Renal cortical epithelial cell (primary cell): ENCODE data around the gene P4HA1. TPM values are rescaled to one million over a fixed set of nuclear protein-coding genes. Genes with fewer than 3 reads are reported as not detected.
"Not testable (repeated sequence)": the region's sequence is repeated elsewhere in the genome, so short reads cannot be mapped to it uniquely, and the experiment has no call there.

Experiments used
- DNase-seq: peaks from one replicate; pipeline ENCODE4 v3.0.0-alpha.2; 2011; ENCODE audit warnings: low read depth
- total RNA-seq: library from RNA; depleted of rRNA; stranded (reverse); fragments of >200 nt; gene quantifications from 2 replicates; pipeline ENCODE4 v1.2.3, GENCODE V29; 2014

The P4HA1 gene
- 184 and 302 TPM in 2 replicates for total RNA-seq

DNA sequence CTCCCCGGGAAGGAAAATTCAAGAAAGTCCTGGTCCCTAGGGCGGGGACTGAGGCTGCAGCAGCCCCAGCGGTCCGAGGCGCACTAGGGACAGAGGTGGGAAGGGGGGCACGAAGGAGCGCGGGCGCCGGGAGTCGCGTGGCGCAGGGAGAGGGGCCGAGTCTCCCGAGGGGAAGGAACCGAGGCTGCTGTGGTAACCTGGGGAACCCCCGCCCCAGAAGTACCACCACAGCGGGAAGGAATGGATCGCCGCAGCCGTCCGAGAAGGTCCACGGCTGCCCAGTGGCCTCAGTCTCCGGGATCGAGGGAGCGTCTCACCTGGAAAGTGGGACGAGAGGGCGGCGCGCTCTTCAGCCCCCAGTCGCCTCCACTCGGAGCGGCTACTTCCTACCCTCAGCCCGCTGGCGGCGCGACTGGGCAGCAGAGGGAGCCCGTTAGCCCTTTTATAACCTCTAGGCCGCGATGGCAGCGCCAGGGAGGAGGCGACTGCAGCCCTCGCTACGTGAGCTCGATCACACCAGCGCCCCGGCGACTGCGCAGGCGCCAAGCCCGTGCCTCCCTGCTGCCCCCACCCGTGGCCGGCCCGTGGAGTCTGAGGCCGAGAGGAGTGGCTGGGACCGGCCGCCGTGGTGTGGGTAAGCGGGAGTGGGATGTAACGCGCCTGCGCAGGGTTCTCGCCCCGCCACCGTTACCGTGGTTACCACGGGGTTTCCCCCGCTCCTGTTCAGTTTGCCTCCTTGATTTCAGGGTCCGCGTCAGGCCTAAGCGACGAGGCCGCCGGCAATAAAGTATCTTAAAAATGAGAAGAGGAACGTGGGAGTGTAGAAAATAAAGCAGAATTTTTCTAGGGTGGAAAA is at the start of gene P4HA1:
P4HA1 (minus strand) TSS at position 418 of the 856 bp plus-strand sequence. CDS start 21,983 bp downstream, outside the sequence.
- peak; percentile 88 for DNase-seq

DNA sequence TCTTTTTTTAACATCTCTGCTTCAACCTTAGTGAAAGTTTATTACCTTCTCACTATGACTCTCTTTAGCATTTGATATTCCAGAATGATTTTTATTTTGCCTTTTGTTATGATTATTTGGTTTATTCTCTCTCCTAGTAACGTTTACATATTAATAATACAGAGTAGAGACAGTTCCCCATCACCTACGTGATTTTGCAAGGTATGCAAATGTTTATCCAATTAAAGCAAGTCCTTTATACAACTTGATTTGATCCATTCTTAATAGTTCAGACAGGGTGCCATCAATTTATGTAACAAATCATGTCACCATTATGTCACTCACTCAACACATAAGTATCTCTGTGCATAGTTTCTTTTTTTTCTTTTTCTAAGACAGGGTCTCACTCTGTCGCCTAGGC is 44.9 kb upstream of the P4HA1 start:
- no peak for DNase-seq

GRCh38 chr10:73139251-73139650 is 42.6 kb upstream of the P4HA1 start:
- no peak for DNase-seq

DNA sequence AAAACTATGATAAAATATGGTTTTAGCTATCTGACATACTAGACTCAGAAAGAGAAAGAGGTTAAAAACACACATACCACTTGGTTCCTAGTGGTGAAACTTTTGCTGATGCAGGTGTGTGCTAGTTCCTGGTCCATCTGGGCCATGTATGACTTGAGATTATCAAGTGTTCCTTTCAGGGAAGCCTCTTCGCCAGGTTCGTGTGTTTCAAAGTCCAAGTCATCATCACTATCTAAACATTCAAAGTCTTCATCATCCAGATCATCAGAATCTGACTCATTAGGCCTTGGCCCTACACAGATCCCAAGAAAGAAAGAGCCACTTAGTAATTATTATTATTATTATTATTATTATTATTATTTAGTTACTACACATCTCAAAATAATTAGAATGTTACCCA is 40.0 kb upstream of the P4HA1 start:
- DNase-seq = no peak

GRCh38 chr10:73134727-73135126 is 38.1 kb upstream of the P4HA1 start:
- no peak for DNase-seq

DNA sequence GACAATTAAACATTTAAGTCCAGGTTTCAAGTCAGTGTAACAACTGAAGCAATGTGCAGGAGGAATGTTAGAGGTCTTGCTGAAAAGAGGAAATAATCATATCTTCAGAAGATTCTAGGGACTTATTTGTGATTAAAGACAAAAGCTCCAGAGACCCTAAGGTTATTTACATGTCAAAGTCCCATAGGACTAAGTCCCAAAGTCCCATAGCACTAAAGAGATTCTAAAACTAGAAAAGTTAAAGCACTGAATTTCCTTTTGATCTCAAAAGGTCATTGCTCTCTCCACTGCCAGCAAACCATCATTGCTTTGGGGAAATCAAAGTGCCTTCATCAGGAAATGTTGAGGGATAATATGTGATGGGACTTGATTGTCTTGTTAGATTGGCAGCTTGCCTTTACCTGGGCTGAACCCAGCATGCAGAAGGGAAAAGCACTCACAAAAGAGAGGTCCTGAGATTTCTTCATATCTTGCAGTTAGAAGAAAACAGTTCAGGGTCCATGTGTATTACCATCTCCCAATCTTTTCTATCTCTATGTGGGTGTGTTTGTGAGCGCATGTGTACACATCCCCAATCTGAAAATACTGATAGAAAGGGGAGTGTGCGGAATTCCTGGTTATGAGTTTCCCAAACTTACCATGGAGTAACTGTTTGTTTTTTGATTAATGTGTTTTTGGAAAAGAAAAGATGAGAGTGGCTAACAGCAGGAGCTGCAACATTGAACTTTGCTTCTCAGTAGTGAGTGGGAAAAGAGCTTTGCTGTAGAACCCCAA is 35.4 kb upstream of the P4HA1 start:
- DNase-seq = no peak

DNA sequence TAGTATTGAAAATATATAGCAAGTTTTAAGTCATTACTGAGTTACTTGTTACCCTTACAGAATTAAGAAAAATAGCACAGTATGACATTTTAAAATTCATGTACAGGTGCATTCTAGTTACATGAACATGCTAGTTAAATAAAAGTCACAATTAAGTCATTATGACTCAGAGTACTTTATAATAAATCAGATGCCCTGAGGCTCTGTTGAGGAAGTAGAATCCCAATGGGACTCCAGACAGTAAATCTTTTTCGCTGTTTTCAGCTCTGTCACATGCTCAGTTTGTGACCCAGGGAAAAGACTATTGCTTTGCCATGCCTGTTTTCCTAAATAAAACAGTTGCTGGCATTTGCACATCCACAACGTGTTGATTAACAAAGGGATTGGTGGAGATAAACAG is 34.6 kb upstream of the P4HA1 start:
- DNase-seq = peak; percentile 86

DNA sequence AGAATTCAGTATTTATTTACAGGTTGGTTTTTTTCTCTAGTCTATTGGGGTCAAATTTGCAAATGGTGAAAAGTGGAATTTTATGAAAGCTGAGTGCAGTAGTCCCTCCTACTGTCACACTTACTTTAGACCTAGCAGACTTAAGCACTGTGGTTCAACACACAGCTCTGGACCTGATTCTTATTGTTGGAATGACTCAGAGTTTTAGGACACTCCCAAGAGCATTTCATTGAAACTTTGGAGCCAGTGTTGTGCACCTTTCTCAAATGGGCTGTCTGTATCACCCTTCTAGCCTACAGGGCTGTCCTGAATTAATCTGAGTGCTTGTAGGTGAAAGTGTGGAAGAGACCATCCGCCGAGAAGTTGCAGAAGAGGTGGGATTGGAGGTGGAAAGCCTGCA is 29.7 kb upstream of the P4HA1 start:
- DNase-seq = no peak

GRCh38 chr10:73119952-73120351 is 23.3 kb upstream of the P4HA1 start:
- DNase-seq = no peak

DNA sequence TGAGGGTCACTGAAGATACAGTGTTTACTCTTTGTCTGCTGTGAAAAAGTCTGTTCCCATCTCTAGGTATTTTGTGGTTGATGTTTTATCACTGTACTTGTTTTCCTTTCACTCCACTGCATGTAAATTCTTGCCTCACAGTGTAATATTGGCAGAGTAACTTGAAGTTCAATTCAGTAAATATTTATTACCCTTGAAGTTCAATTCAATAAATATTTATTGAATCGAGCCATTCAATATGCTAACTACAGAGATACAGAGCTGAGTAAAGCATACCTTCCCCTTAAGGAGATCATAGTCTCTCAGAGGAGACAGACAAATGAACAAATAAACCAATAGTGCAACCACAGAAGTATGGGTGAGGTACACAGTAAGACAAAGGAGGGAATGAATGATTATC is 22.8 kb upstream of the P4HA1 start:
- no peak for DNase-seq

DNA sequence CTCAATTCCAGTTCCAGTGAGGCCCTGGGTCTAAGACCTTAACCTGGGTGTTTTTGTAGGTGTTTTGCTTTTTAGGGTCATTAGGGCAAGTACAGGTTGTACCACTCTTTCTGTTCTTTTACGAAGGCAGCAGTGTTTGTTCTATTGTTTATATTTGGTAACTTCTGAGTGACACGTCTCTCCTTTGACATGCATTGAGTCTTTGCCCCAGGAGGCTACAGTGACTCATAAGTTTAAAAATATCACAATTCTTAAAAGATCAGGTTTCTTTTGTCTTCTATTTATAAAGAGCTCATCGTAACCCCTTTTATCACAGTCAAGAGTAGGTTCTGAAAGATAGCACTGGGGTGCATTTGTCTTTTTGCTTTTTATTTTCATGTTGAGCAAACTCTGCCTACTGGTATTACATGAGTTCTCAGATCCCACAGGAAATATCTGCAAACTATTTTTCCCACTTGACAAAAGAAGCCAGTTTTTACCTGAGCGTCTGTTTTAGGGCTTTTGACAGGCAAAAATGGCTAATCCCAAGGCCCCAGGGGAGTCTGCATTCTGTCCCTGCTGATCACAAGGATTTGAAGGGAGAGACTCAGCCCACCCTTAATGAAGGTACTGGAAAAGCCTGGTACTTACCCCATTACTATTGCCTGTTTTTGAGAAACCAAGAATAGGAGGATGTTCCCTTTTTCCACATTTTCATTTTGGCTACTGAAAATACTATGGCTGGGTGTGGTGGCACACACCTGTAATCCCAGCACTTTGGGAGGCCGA is 21.5 kb upstream of the P4HA1 start:
- DNase-seq = peak; percentile 92

DNA sequence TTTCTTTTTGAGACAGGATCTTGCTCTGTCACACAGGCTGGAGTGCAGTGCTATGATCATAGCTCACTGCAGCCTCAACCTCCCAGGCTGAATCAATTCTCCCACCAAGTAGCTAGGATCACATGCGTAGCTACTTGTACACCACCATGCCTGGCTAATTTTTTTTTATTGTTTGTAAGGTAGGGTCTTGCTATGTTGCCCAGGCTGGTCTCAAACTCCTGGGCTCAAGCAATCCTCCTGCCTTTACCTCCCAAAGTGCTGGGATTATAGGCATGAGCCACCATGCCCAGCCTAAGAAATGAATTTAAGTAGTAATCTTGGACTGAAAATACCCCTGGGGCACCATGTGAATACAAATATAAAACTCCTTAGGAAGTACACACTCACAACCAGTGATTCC is 19.4 kb upstream of the P4HA1 start:
- no peak for DNase-seq

DNA sequence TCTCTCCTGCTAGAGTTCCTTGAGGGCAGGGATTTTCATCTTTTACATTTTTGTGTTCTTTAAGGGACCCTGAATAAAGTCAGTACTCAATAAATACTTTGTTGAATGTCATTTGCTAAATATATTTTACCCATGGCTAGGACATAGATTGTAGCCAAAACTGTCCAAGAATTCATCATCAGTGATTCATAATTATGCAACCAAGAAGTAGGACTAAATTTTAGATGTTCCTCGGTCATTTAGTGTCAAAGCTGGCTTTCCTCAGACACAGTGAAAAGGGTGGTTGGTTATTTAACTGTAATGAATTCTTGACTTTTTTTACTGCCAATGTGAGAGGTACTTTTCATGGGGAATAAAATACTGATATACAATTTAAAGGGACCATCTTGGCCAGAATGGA is 16.9 kb upstream of the P4HA1 start:
- no peak for DNase-seq

- DNase-seq = not testable (repeated sequence)
These were observed 15.4 kb upstream of the P4HA1 start for GRCh38 chr10:73112032-73112431.

DNA sequence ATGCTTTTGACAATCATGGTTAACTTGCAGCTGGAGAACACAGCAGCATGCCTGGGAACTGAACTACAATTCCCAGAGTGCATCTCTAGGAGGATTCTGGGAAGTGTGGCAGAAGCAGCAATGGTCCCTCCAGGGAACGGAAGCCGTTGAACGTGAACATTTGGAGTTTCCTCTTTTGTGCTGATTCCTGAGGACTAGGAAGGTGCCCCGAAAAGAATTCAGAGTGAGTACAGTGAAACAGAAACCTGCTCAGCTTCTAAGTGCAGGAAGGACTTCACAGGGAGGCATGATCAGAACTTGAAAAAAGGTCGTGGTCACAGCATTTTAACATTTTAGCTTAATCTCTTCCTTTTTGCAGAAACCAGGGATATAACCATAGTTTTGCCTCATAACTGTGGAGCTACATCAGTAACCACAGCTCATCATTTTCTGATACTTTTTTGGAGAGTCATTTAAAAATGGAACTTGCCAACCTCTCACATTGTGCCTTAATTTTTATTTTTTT is 13.7 kb upstream of the P4HA1 start, which contains the start of gene NUDT13:
NUDT13 (plus strand) TSS at position 111 of the 505 bp plus-strand sequence. CDS start 3,911 bp downstream, outside the sequence.
- DNase-seq = peak; percentile 84

DNA sequence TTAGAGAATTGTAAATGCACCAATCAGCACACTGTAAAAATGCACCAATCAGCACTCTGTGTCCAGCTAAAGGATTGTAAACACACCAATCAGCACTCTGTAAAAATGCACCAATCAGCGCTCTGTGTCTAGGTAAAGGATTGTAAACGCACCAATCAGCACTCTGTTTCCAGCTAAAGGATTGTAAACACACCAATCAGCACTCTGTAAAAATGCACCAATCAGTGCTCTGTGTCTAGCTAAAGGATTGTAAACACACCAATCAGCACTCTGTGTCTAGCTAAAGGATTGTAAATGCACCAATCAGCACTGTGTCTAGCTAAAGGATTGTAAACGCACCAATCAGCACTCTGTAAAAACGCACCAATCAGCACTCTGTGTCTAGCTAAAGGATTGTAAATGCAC is 12.6 kb upstream of the P4HA1 start:
- not testable (repeated sequence) for DNase-seq

DNA sequence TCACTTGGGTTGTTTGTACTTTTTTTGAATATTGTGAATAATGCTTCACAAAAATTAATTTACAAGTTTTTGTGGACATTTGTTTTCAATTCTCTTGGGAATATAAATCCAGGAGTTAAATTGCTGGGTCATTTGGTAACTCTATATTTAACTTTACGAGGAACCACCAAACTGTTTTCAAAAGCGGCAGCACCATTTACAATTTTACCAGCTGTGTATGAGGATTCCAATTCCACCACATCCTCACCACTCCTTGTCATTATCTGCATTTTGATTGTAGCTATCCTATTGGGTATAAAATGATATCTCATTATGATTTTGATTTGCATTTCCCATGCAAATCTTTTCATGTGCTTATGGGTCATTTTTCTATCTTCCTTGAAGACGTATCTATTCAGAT is 9.6 kb upstream of the P4HA1 start:
- DNase-seq = no peak

GRCh38 chr10:73099141-73099540 is 2.5 kb upstream of the P4HA1 start:
- no peak for DNase-seq

GRCh38 chr10:73097305-73097670 is 622 bp upstream of the P4HA1 start:
- no peak for DNase-seq

GRCh38 chr10:73096041-73096448 is 621 bp downstream of the P4HA1 start:
- no peak for DNase-seq

DNA sequence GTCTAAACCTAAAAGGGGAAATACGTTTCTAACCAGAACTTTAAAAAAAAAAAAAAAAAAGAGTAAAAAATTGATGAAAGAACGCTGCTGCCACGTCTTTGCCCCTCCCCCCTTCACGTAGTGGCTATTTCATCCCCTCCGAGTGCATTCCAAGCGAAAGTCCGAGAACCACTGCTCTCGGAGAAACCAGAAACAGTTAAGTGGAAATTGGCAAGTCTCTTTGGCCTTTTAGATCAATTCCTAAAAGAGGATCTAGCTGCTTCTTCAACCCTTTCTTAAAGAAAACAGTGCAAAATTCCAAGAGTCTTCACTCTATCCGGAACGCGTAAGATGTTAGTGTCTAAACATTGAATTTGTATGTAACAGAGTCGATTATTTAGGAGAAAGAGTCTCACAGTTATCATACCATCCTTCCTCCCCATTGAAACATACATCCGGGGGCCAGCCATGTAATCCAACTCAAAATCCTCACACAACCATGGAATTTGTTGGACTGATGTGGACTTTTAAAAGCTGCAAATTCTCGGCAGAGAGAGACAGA is 1.1 kb downstream of the P4HA1 start:
- peak; percentile 50 for DNase-seq
